Keratinocyte (primary cell): ENCODE measurements around the gene CLOCK. TPM values are rescaled to one million over a fixed set of nuclear protein-coding genes. Genes with fewer than 3 reads are reported as not detected.

Experiments
- DNase-seq: peaks from one replicate; pipeline ENCODE4 v3.0.0-alpha.2; 2011; ENCODE audit warnings: low read depth, missing footprints, low spot score
- FAIRE-seq: peaks from 2 replicates; lab custom pipeline; 2011; peaks lifted over from hg19 to GRCh38; lab: Jason Lieb, UNC
- H2AFZ ChIP-seq: 2 replicates; pipeline ENCODE4 v1.6.0; 2012; ENCODE audit warnings: low read length, control low read depth, inconsistent platforms; ENCODE audit not compliant: control insufficient read depth
- H3K27ac ChIP-seq: 2 replicates; pipeline ENCODE4 v1.5.1; 2011; ENCODE audit warnings: low read length; ENCODE audit not compliant: control insufficient read depth, insufficient read depth
- H3K27me3 ChIP-seq: 3 replicates; pipeline ENCODE4 v1.6.0; 2011; ENCODE audit warnings: low read length; ENCODE audit not compliant: control insufficient read depth, insufficient read depth; ENCODE audit errors: extremely low read depth
- H3K36me3 ChIP-seq, 2 experiments: 2 replicates in 1 of 2; 3 replicates in 1 of 2; pipeline ENCODE4 v1.5.1; 2011; ENCODE audit warnings: low read length in 2 of 2, mild to moderate bottlenecking in 1 of 2; ENCODE audit not compliant: control insufficient read depth in 2 of 2, insufficient read depth in 2 of 2; ENCODE audit errors: extremely low read depth in 1 of 2
- H3K4me1 ChIP-seq: 3 replicates; pipeline ENCODE4 v1.5.1; 2011; ENCODE audit warnings: low read length; ENCODE audit not compliant: control insufficient read depth, insufficient read depth; ENCODE audit errors: extremely low read depth
- H3K4me2 ChIP-seq: 3 replicates; pipeline ENCODE4 v1.6.0; 2011; ENCODE audit warnings: low read depth, low read length; ENCODE audit not compliant: control insufficient read depth, insufficient read depth; ENCODE audit errors: extremely low read depth
- H3K4me3 ChIP-seq, 3 experiments: fragments of 200-600 bp in 1 of 3; sonication (generic) in 1 of 3; 2 replicates in 2 of 3; 3 replicates in 1 of 3; pipeline ENCODE4 v1.5.1; 2011 to 2016; ENCODE audit warnings: low read length in 3 of 3, mild to moderate bottlenecking in 3 of 3, control low read depth in 2 of 3, inconsistent platforms in 1 of 3, low read depth in 1 of 3, mixed read lengths in 1 of 3, mixed run types in 1 of 3, moderate library complexity in 1 of 3; ENCODE audit not compliant: control insufficient read depth in 2 of 3, insufficient read depth in 2 of 3; ENCODE audit errors: extremely low read depth in 1 of 3
- H3K79me2 ChIP-seq: 2 replicates; pipeline ENCODE4 v1.6.0; 2012; ENCODE audit warnings: low read length; ENCODE audit not compliant: control insufficient read depth, insufficient read depth
- H3K9ac ChIP-seq: 3 replicates; pipeline ENCODE4 v1.6.0; 2011; ENCODE audit warnings: low read length; ENCODE audit not compliant: control insufficient read depth, insufficient read depth; ENCODE audit errors: extremely low read depth
- H3K9me1 ChIP-seq: 3 replicates; pipeline ENCODE4 v1.6.0; 2011; ENCODE audit warnings: low read length; ENCODE audit not compliant: control insufficient read depth, insufficient read depth; ENCODE audit errors: extremely low read depth
- H3K9me3 ChIP-seq: 2 replicates; pipeline ENCODE4 v1.5.1; 2012; ENCODE audit warnings: low read depth, low read length; ENCODE audit not compliant: control insufficient read depth
- H4K20me1 ChIP-seq: 3 replicates; pipeline ENCODE4 v1.6.0; 2011; ENCODE audit warnings: low read length; ENCODE audit not compliant: control insufficient read depth, insufficient read depth; ENCODE audit errors: extremely low read depth
- EZH2 ChIP-seq: IDR thresholded peaks from one replicate; pipeline ENCODE4 v1.6.1; 2012; ENCODE audit warnings: inconsistent platforms, mild to moderate bottlenecking, low read length, moderate library complexity
- dilution Hi-C: fragments of 300-500 bp; cut with MboI; formaldehyde crosslinking; loops from one replicate; pipeline ENCODE4 v1.7.0; 2020; ENCODE audit warnings: low sequenced_read_pairs; ENCODE audit not compliant: extremely low pct_ligation_motif_present
- polyA plus RNA-seq, 5 experiments: library from polyadenylated mRNA; depleted of rRNA in 3 of 5; stranded (reverse) in 3 of 5; stranded (forward) in 1 of 5; unstranded in 1 of 5; fragments of >200 nt; gene quantifications; 1 replicate in 1 of 5; 2 replicates in 3 of 5; 3 replicates in 1 of 5; pipeline versions ENCODE4 v1.2.1 to v1.2.3, GENCODE V29; 2011 to 2012; ENCODE audit warnings: missing spikeins in 2 of 5, low read depth in 1 of 5, low replicate concordance in 1 of 5
- TF ChIP-seq, protein P1 (sequence below), 3 experiments: IDR thresholded peaks in 1 of 3; conservative IDR thresholded peaks in 1 of 3; optimal IDR thresholded peaks in 1 of 3; 2 replicates in 2 of 3; 3 replicates in 1 of 3; pipeline versions ENCODE3 to v1.5.1; 2011; ENCODE audit warnings: low read length in 3 of 3, mild to moderate bottlenecking in 3 of 3, moderate library complexity in 2 of 3, control low read depth in 1 of 3, inconsistent platforms in 1 of 3; ENCODE audit not compliant: insufficient read depth in 2 of 3; ENCODE audit errors: extremely low read depth in 1 of 3

The CLOCK gene
- polyA plus RNA-seq, 1 donor (not counting 4 experiments of a cell fraction or from before 2014, with no cell fraction given) = 27.1 TPM

DNA sequence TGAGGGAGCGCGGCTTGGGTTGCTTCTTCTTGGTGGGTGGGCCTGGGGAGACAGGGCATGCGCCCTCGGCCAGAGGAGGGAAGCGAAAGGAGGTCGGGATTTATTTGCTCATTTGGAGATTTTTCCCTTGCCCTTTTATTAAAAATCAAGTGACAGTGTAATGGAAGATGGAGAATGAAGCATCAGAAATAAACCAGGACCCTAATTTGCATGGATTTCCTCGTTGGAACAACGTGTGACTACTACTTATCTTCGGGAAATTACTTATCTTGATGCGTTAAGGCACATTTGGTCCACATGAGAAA, 709 bp upstream of the CLOCK start:
- H3K36me3 ChIP-seq = no peaks in the 10 kb centered on the region
- DNase-seq (no peak), FAIRE-seq (peak; percentile 66)
- dilution Hi-C loops = no loop called here
- peak overlapping the region; percentile 77 for H2AFZ ChIP-seq
- peaks cover 54% of the 10 kb centered on the region for H3K4me1 ChIP-seq
- peaks cover 36% of the 10 kb centered on the region for H3K79me2 ChIP-seq
- H3K4me3 ChIP-seq = peak overlapping the region; percentile 91 to 95 (median 93)
- H3K9me3 ChIP-seq = no peaks in the 10 kb centered on the region
- peaks cover 3% of the 10 kb centered on the region for H3K9me1 ChIP-seq
- no peaks in the 10 kb centered on the region for H3K27me3 ChIP-seq
- H3K27ac ChIP-seq = peak overlapping the region; percentile 94
- peak overlapping the region; percentile 93 for H3K9ac ChIP-seq
- no peak for TF ChIP-seq EZH2
- TF ChIP-seq, protein P1, sequence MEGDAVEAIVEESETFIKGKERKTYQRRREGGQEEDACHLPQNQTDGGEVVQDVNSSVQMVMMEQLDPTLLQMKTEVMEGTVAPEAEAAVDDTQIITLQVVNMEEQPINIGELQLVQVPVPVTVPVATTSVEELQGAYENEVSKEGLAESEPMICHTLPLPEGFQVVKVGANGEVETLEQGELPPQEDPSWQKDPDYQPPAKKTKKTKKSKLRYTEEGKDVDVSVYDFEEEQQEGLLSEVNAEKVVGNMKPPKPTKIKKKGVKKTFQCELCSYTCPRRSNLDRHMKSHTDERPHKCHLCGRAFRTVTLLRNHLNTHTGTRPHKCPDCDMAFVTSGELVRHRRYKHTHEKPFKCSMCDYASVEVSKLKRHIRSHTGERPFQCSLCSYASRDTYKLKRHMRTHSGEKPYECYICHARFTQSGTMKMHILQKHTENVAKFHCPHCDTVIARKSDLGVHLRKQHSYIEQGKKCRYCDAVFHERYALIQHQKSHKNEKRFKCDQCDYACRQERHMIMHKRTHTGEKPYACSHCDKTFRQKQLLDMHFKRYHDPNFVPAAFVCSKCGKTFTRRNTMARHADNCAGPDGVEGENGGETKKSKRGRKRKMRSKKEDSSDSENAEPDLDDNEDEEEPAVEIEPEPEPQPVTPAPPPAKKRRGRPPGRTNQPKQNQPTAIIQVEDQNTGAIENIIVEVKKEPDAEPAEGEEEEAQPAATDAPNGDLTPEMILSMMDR (optimal IDR thresholded peaks at IDR 0.05 in 1 of 3, IDR thresholded peaks at IDR 0.05 in 1 of 3, conservative IDR thresholded peaks at IDR 0.05 in 1 of 3; ENCODE audit: extremely low read depth in 1 of 3, insufficient read depth in 2 of 3, low read length in 3 of 3) = no peak
- H3K4me2 ChIP-seq = peak overlapping the region; percentile 88
- H4K20me1 ChIP-seq = no peaks in the 10 kb centered on the region

DNA sequence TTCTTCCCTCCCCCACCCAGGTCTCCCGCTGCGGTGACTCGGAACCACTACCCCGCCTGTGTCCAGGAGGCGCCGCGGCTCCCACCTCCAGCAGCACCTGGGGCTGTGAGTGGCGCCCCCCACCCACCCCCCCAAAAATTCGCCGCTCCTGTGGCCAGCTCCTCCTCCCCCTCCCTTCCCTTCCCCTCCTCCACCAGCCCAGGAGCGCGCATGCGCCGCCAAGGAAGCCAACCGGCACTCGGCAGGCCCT, 278 bp downstream of the CLOCK start:
- H2AFZ ChIP-seq = peak overlapping the region; percentile 77

More for the DNA sequence above, 278 bp downstream of the CLOCK start:
- no peaks in the 10 kb centered on the region for H3K9me3 ChIP-seq
- no peak overlapping the region for H3K4me2 ChIP-seq
- no peaks in the 10 kb centered on the region for H3K36me3 ChIP-seq
- peaks cover 54% of the 10 kb centered on the region for H3K4me1 ChIP-seq
- no peaks in the 10 kb centered on the region for H3K27me3 ChIP-seq
- FAIRE-seq (no peak), DNase-seq (no peak)
- H3K27ac ChIP-seq = peak overlapping the region; percentile 94
- TF ChIP-seq, protein P1 (optimal IDR thresholded peaks at IDR 0.05 in 1 of 3, IDR thresholded peaks at IDR 0.05 in 1 of 3, conservative IDR thresholded peaks at IDR 0.05 in 1 of 3; ENCODE audit: extremely low read depth in 1 of 3, insufficient read depth in 2 of 3, low read length in 3 of 3) = no peak
- no peak for TF ChIP-seq EZH2
- H3K9me1 ChIP-seq = peaks cover 3% of the 10 kb centered on the region
- peaks cover 45% of the 10 kb centered on the region for H3K79me2 ChIP-seq
- peak overlapping the region; percentile 91 to 95 (median 93) for H3K4me3 ChIP-seq
- peak overlapping the region; percentile 93 for H3K9ac ChIP-seq
- dilution Hi-C loops = no loop called here
- no peaks in the 10 kb centered on the region for H4K20me1 ChIP-seq
